Mammary epithelial cell (primary cell): ENCODE measurements around the gene PPP2R2B.

Experiments used
- CTCF ChIP-seq, 2 donors: IDR thresholded peaks in 1 of 2; conservative IDR thresholded peaks in 1 of 2; 2 replicates each; pipeline ENCODE4 v1.5.1; 2011 to 2012; ENCODE audit warnings: inconsistent platforms in 2 of 2, low read length in 2 of 2, mild to moderate bottlenecking in 2 of 2, control low read depth in 1 of 2, low read depth in 1 of 2; ENCODE audit not compliant: insufficient read depth in 1 of 2; ENCODE audit errors: extremely low read depth in 1 of 2
- EZH2 ChIP-seq: IDR thresholded peaks from 2 replicates; pipeline ENCODE4 v1.6.1; 2012; ENCODE audit warnings: low read length, inconsistent platforms, borderline replicate concordance

GRCh38 chr5:146754621-146755020 lies 123.9 kb downstream of the PPP2R2B start:
- TF ChIP-seq CTCF (conservative IDR thresholded peaks at IDR 0.05 in 1 of 2, IDR thresholded peaks at IDR 0.05 in 1 of 2; ENCODE audit: extremely low read depth in 1 of 2, insufficient read depth in 1 of 2, low read depth in 1 of 2, low read length in 2 of 2) (no peak), EZH2 (no peak)
